Measurements from ENCODE around the gene DIS3L2. TPM values are rescaled to one million over a fixed set of nuclear protein-coding genes. Genes with fewer than 3 reads are reported as not detected.

DIS3L2 gene
- total and polyA plus RNA-seq, 10 donors = 9.1 to 59.8 (median 35.4) TPM

- WGBS, 5 donors = 84 to 98% (median 94%) methylated on average over 4 of the region's 4 CpGs
These were observed 273.6 kb downstream of the DIS3L2 start for GRCh38 chr2:232234922-232235615.

GRCh38 chr2:232235716-232236115, 274.2 kb downstream of the DIS3L2 start:
- no peak for TF ChIP-seq POLR2A (IDR thresholded peaks at IDR 0.05)
- no peak for TF ChIP-seq CTCF (IDR thresholded peaks at IDR 0.05 in 8 of 11, conservative IDR thresholded peaks at IDR 0.05 in 3 of 11)
- TF ChIP-seq POLR2AphosphoS5 (IDR thresholded peaks at IDR 0.05) = no peak
- Histone ChIP-seq H3K9me3 (no peaks in the 10 kb centered on the region), H3K4me3 (no peak overlapping the region), H3K27me3 (replicated peaks in 1 of 7) (no peaks in the 10 kb centered on the region), H3K27ac (no peak overlapping the region), H3K4me1 (peaks cover 0 to 5% (median 0%) of the 10 kb centered on the region in 6 donors), H3K36me3 (peaks cover 0 to 29% (median 11%) of the 10 kb centered on the region in 6 donors)
- WGBS, 5 donors = 80 to 90% (median 85%) methylated on average over 5 of the region's 5 CpGs
- no peak for DNase-seq
- intact Hi-C loops (cut with DNase I; ENCODE audit: low total_unique reads) = no loop called here

More at GRCh38 chr2:232234922-232235615, 273.6 kb downstream of the DIS3L2 start:
- DNase-seq = no peak
- Histone ChIP-seq H3K9me3 (no peaks in the 10 kb centered on the region), H3K27me3 (replicated peaks in 1 of 7) (no peaks in the 10 kb centered on the region), H3K36me3 (peaks cover 0 to 23% (median 11%) of the 10 kb centered on the region in 6 donors), H3K27ac (no peak overlapping the region), H3K4me3 (no peak overlapping the region), H3K4me1 (no peaks in the 10 kb centered on the region)
- intact Hi-C loops (cut with DNase I; ENCODE audit: low total_unique reads) = no loop called here
- TF ChIP-seq POLR2AphosphoS5 (IDR thresholded peaks at IDR 0.05) (no peak), CTCF (IDR thresholded peaks at IDR 0.05 in 8 of 11, conservative IDR thresholded peaks at IDR 0.05 in 3 of 11) (no peak), POLR2A (IDR thresholded peaks at IDR 0.05) (no peak)

GRCh38 chr2:232236200-232236599, 274.7 kb downstream of the DIS3L2 start:
- intact Hi-C loops (cut with DNase I; ENCODE audit: low total_unique reads) = no loop called here
- Histone ChIP-seq H3K36me3 (peaks cover 0 to 34% (median 11%) of the 10 kb centered on the region in 6 donors), H3K9me3 (no peaks in the 10 kb centered on the region), H3K27me3 (replicated peaks in 1 of 7) (no peaks in the 10 kb centered on the region), H3K4me1 (peaks cover 0 to 6% (median 0%) of the 10 kb centered on the region in 6 donors), H3K27ac (no peak overlapping the region), H3K4me3 (no peak overlapping the region)
- DNase-seq = no peak
- TF ChIP-seq CTCF (IDR thresholded peaks at IDR 0.05 in 8 of 11, conservative IDR thresholded peaks at IDR 0.05 in 3 of 11) = no peak

GRCh38 chr2:232237464-232237863, 276.0 kb downstream of the DIS3L2 start:
- no peak for DNase-seq
- no peak for TF ChIP-seq POLR2A (IDR thresholded peaks at IDR 0.05)
- no peak for TF ChIP-seq CTCF (IDR thresholded peaks at IDR 0.05 in 8 of 11, conservative IDR thresholded peaks at IDR 0.05 in 3 of 11)
- TF ChIP-seq POLR2AphosphoS5 (IDR thresholded peaks at IDR 0.05) = no peak
- H3K4me1 ChIP-seq = peaks cover 0 to 6% (median 0%) of the 10 kb centered on the region in 6 donors

More at GRCh38 chr2:232237464-232237863, 276.0 kb downstream of the DIS3L2 start:
- H3K27ac ChIP-seq = no peak overlapping the region
- H3K27me3 ChIP-seq (replicated peaks in 1 of 7) = no peaks in the 10 kb centered on the region
- no peak overlapping the region for H3K4me3 ChIP-seq
- H3K36me3 ChIP-seq = peaks cover 0 to 34% (median 11%) of the 10 kb centered on the region in 6 donors
- intact Hi-C loops (cut with DNase I; ENCODE audit: low total_unique reads) = no loop called here
- WGBS, 5 donors = 59 to 79% (median 79%) methylated on average over 5 of the region's 5 CpGs
- no peaks in the 10 kb centered on the region for H3K9me3 ChIP-seq
